Measurements from ENCODE around the gene SUCO. TPM values are rescaled to one million over a fixed set of nuclear protein-coding genes. Genes with fewer than 3 reads are reported as not detected.

The SUCO gene
- total and polyA plus RNA-seq, 2 donors (not counting 1 experiment from before 2014, with no cell fraction given): 5.5 to 59.7 TPM

DNA sequence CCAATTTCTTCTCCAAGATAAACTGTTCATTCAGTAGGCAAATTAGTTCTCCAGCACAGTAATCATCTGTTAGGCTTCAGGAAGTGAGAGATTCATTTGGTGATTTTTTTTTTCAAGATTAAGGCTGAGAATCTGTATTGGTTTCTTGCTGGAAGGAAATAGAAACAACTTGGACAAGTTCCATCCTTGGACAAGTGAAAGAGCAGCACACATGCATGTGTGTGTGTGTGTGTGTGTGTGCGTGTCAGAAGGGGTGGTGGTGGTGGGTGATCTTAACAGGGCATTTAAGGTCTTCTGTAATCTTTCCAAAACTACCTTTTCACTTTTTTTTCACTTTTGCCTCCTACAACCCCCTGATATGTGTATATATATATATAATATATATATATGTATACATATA lies 15.9 kb upstream of the SUCO start:
- CTCF ChIA-PET: no interaction called here
- POLR2A ChIA-PET: no interaction called here
- Mint-ChIP-seq H3K4me3 (no peak overlapping the region), H3K27me3 (peaks cover 3% of the 10 kb centered on the region), H3K9me3 (ENCODE audit: insufficient read depth) (no peaks in the 10 kb centered on the region), H3K27ac (no peak overlapping the region), H3K4me1 (no peaks in the 10 kb centered on the region)
- no CpG with 5 or more reads among the region's 1 CpG for WGBS (ENCODE audit: insufficient coverage)
- DNase-seq (no peak), ATAC-seq (ENCODE audit: low read depth) (no peak)
- Histone ChIP-seq H3K79me2 (ENCODE audit: control insufficient read depth, insufficient read depth, low read length) (no peaks in the 10 kb centered on the region), H3K27me3 (replicated peaks in 1 of 4; ENCODE audit: control extremely low read depth in 1 of 4, control insufficient read depth in 3 of 4, insufficient read depth in 4 of 4, low read length in 3 of 4) (no peaks in the 10 kb centered on the region), H3K36me3 (replicated peaks in 1 of 2; ENCODE audit: control extremely low read depth in 1 of 2, control insufficient read depth in 1 of 2, extremely low read depth in 1 of 2, insufficient read depth in 2 of 2, low read length in 1 of 2) (no peaks in the 10 kb centered on the region), H3K9me3 (ENCODE audit: control extremely low read depth in 1 of 3, control insufficient read depth in 2 of 3, insufficient read depth in 1 of 3, low read length in 2 of 3) (no peaks in the 10 kb centered on the region), H4K20me1 (ENCODE audit: control insufficient read depth, insufficient read depth, low read length, poor library complexity, severe bottlenecking) (no peaks in the 10 kb centered on the region), H3K4me2 (replicated peaks; ENCODE audit: low read depth, low read length, poor library complexity, severe bottlenecking) (no peak overlapping the region), H3K9ac (ENCODE audit: low read length) (no peak overlapping the region), H2AFZ (ENCODE audit: insufficient read depth, low read depth, low read length, poor library complexity, severe bottlenecking) (no peak overlapping the region), H3K4me3 (ENCODE audit: control extremely low read depth in 1 of 5, extremely low read depth in 1 of 5, insufficient read depth in 1 of 5, low read depth in 2 of 5, low read length in 4 of 5) (no peak overlapping the region), H3K27ac (ENCODE audit: low read length in 2 of 2) (no peak overlapping the region), H3K4me1 (ENCODE audit: control insufficient read depth in 2 of 2, insufficient read depth in 2 of 2, low read length in 2 of 2) (no peaks in the 10 kb centered on the region)
- TF ChIP-seq EZH2 (IDR thresholded peaks at IDR 0.05; ENCODE audit: borderline replicate concordance, insufficient read depth, low read depth, low read length, poor library complexity, severe bottlenecking): no peak
- TF ChIP-seq, protein P1, sequence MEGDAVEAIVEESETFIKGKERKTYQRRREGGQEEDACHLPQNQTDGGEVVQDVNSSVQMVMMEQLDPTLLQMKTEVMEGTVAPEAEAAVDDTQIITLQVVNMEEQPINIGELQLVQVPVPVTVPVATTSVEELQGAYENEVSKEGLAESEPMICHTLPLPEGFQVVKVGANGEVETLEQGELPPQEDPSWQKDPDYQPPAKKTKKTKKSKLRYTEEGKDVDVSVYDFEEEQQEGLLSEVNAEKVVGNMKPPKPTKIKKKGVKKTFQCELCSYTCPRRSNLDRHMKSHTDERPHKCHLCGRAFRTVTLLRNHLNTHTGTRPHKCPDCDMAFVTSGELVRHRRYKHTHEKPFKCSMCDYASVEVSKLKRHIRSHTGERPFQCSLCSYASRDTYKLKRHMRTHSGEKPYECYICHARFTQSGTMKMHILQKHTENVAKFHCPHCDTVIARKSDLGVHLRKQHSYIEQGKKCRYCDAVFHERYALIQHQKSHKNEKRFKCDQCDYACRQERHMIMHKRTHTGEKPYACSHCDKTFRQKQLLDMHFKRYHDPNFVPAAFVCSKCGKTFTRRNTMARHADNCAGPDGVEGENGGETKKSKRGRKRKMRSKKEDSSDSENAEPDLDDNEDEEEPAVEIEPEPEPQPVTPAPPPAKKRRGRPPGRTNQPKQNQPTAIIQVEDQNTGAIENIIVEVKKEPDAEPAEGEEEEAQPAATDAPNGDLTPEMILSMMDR (IDR thresholded peaks at IDR 0.05): no peak
- intact Hi-C loops (cut with micrococcal nuclease): no loop called here

DNA sequence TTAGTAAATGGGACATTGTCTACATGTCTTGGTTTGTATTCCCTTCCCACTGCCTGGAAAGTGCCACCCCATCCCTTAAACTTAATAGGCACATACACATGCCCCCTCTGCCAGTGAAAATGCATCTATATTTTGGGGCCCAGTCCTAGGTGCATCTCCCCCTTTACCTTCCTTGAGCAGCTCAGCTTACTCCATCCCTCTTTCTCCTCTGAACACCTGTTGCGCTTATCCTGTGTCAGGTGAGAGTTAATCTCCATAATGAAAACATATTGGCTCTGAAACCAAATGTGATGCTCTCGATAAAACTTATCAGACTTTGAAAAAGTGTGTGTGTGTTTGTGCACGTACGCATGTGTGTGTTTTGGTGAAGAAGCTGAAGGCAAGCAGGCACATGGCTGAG lies 15.4 kb upstream of the SUCO start:
- Histone ChIP-seq H3K9me3 (ENCODE audit: control extremely low read depth in 1 of 3, control insufficient read depth in 2 of 3, insufficient read depth in 1 of 3, low read length in 2 of 3) (no peaks in the 10 kb centered on the region), H3K27ac (ENCODE audit: low read length in 2 of 2) (no peak overlapping the region), H2AFZ (ENCODE audit: insufficient read depth, low read depth, low read length, poor library complexity, severe bottlenecking) (no peak overlapping the region), H3K9ac (ENCODE audit: low read length) (no peak overlapping the region), H3K4me1 (ENCODE audit: control insufficient read depth in 2 of 2, insufficient read depth in 2 of 2, low read length in 2 of 2) (no peaks in the 10 kb centered on the region), H3K27me3 (replicated peaks in 1 of 4; ENCODE audit: control extremely low read depth in 1 of 4, control insufficient read depth in 3 of 4, insufficient read depth in 4 of 4, low read length in 3 of 4) (no peaks in the 10 kb centered on the region), H3K79me2 (ENCODE audit: control insufficient read depth, insufficient read depth, low read length) (no peaks in the 10 kb centered on the region), H3K4me3 (ENCODE audit: control extremely low read depth in 1 of 5, extremely low read depth in 1 of 5, insufficient read depth in 1 of 5, low read depth in 2 of 5, low read length in 4 of 5) (no peak overlapping the region), H3K4me2 (replicated peaks; ENCODE audit: low read depth, low read length, poor library complexity, severe bottlenecking) (no peak overlapping the region), H3K36me3 (replicated peaks in 1 of 2; ENCODE audit: control extremely low read depth in 1 of 2, control insufficient read depth in 1 of 2, extremely low read depth in 1 of 2, insufficient read depth in 2 of 2, low read length in 1 of 2) (no peaks in the 10 kb centered on the region), H4K20me1 (ENCODE audit: control insufficient read depth, insufficient read depth, low read length, poor library complexity, severe bottlenecking) (no peaks in the 10 kb centered on the region)
- no peaks in the 10 kb centered on the region for H3K9me3 Mint-ChIP-seq (ENCODE audit: insufficient read depth)
- WGBS (ENCODE audit: insufficient coverage): 100% methylated on average over 1 of the region's 4 CpGs
- POLR2A ChIA-PET: no interaction called here
- DNase-seq: no peak
- ATAC-seq (ENCODE audit: low read depth): no peak
- no peak overlapping the region for H3K27ac Mint-ChIP-seq
- peaks cover 3% of the 10 kb centered on the region for H3K27me3 Mint-ChIP-seq
- H3K4me1 Mint-ChIP-seq: no peaks in the 10 kb centered on the region
- CTCF ChIA-PET: no interaction called here
- TF ChIP-seq, protein P1 (IDR thresholded peaks at IDR 0.05): no peak
- TF ChIP-seq EZH2 (IDR thresholded peaks at IDR 0.05; ENCODE audit: borderline replicate concordance, insufficient read depth, low read depth, low read length, poor library complexity, severe bottlenecking): no peak
- no peak overlapping the region for H3K4me3 Mint-ChIP-seq
- intact Hi-C loops (cut with micrococcal nuclease): no loop called here
